ENCODE data around the gene PIM3. TPM values are rescaled to one million over a fixed set of nuclear protein-coding genes. Genes with fewer than 3 reads are reported as not detected.

The PIM3 gene
- total and polyA plus RNA-seq, 9 donors, result 7.3 to 291 (median 34.1) TPM

GRCh38 chr22:49995361-49996118 lies 35.0 kb downstream of the PIM3 start:
- Histone ChIP-seq H3K9me3 (no peaks in the 10 kb centered on the region), H3K4me1 (ENCODE audit: insufficient read depth) (peaks cover 4% of the 10 kb centered on the region), H3K4me3 (no peak overlapping the region), H3K27me3 (no peaks in the 10 kb centered on the region), H3K27ac (no peak overlapping the region), H3K36me3 (no peaks in the 10 kb centered on the region)
- peak in 2 of 5 donors; percentile 7 to 28 for DNase-seq
- intact Hi-C loops (cut with DNase I), result no loop called here
- 76 to 86% (median 83%) methylated on average over 7 to 10 of the region's 10 CpGs for WGBS, 3 donors
- TF ChIP-seq EP300 (IDR thresholded peaks at IDR 0.05) (no peak), CTCF (IDR thresholded peaks at IDR 0.05) (no peak), POLR2A (IDR thresholded peaks at IDR 0.05) (no peak)

GRCh38 chr22:49996119-49996517 lies 35.5 kb downstream of the PIM3 start:
- Histone ChIP-seq H3K27ac (no peak overlapping the region), H3K9me3 (no peaks in the 10 kb centered on the region), H3K4me1 (ENCODE audit: insufficient read depth) (peaks cover 4% of the 10 kb centered on the region), H3K36me3 (no peaks in the 10 kb centered on the region), H3K27me3 (no peaks in the 10 kb centered on the region), H3K4me3 (no peak overlapping the region)
- intact Hi-C loops (cut with DNase I), result no loop called here
- 81 to 91% (median 86%) methylated on average over 4 of the region's 4 CpGs for WGBS, 3 donors
- TF ChIP-seq POLR2A (IDR thresholded peaks at IDR 0.05) (no peak), EP300 (IDR thresholded peaks at IDR 0.05) (no peak)
- DNase-seq, result peak in 1 of 5 donors; percentile 29

- Histone ChIP-seq H3K27me3 (no peaks in the 10 kb centered on the region), H3K4me1 (ENCODE audit: insufficient read depth) (peaks cover 4% of the 10 kb centered on the region), H3K4me3 (no peak overlapping the region), H3K27ac (no peak overlapping the region), H3K36me3 (no peaks in the 10 kb centered on the region), H3K9me3 (no peaks in the 10 kb centered on the region)
- intact Hi-C loops (cut with DNase I), result no loop called here
- WGBS, 3 donors, result 80 to 84% (median 82%) methylated on average over 17 to 19 of the region's 19 CpGs
- DNase-seq, result peak in 1 of 5 donors; percentile 8
- no peak for TF ChIP-seq POLR2A (IDR thresholded peaks at IDR 0.05)
- no peak for TF ChIP-seq CTCF (IDR thresholded peaks at IDR 0.05)
- no peak for TF ChIP-seq EP300 (IDR thresholded peaks at IDR 0.05)
Measured at GRCh38 chr22:49996518-49997250, 36.1 kb downstream of the PIM3 start.

GRCh38 chr22:49997251-49997599 lies 36.7 kb downstream of the PIM3 start:
- 77 to 84% (median 82%) methylated on average over 12 of the region's 12 CpGs for WGBS, 3 donors
- intact Hi-C loops (cut with DNase I), result no loop called here
- Histone ChIP-seq H3K9me3 (no peaks in the 10 kb centered on the region), H3K4me3 (no peak overlapping the region), H3K36me3 (no peaks in the 10 kb centered on the region), H3K27me3 (no peaks in the 10 kb centered on the region), H3K27ac (no peak overlapping the region), H3K4me1 (ENCODE audit: insufficient read depth) (peaks cover 4% of the 10 kb centered on the region)
- TF ChIP-seq POLR2A (IDR thresholded peaks at IDR 0.05), result no peak
- TF ChIP-seq EP300 (IDR thresholded peaks at IDR 0.05), result no peak
- no peak for TF ChIP-seq CTCF (IDR thresholded peaks at IDR 0.05)
- peak in 4 of 5 donors; percentile 5 to 33 (median 16) for DNase-seq
